NCI-H146 treated with DMSO at 0.1 percent for 48 hours (cell line): Measurements from ENCODE around the gene EEA1.
A peak's percentile ranks its signal among the peaks of the same experiment; 100 is the strongest.

Source experiments
- DNase-seq: peaks from one replicate; lab custom pipeline; 2025; ENCODE audit not compliant: unreplicated experiment; lab: John Stamatoyannopoulos, UW

The EEA1 gene

DNA sequence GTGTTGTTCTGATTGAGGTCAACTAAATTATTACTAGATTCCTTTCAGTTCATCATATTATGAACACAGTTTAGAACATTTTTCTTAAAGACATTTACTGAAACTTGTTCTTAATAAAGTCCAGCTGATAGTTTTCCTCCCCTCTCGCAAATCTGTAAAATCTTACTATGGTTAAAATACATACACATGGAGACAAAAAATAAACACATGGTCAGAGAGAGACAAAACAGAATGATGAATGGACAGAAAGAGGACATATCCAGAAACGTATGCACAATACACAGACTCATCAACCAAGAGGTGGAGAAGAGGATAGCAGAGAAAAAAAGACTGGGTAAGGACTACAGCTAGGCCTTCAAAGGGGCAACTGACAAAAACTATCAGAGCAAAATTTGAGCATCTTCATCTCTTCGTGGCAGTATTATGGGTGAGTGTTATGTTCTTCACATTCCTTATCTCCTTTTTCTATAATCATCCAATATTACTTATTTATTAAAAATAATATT is 38.4 kb downstream of the EEA1 start:
- no peak for DNase-seq

GRCh38 chr12:92886131-92886530 is 43.0 kb downstream of the EEA1 start:
- DNase-seq: no peak

DNA sequence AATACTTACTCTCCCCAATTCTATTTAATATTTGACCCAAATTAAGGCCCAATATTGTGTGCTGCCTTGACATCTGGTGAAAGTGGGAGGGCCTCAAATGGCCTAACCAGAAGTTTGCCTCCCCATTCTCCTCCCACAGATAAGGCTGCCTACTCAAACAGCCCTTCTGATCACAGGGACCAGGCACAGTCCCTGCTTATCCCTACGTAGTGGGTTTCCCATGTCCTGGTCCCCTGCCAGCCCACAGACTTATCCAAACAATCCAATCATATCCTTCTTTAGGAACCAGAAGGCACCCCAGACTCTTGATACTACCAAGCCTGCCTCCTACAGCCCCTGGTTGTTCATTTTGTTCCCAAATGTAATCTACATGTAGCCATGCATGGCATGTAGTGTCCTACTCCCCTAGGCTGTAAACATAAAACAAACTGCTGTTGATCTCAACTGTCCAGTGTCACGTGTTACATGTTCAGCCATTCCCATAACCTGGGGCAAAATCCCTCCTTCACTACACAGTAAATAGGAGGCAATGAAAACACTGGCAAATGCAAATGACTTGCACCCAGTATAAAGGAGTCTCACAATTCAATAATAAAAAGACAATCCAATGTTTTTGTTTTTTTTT is 49.3 kb downstream of the EEA1 start:
- DNase-seq: no peak

- DNase-seq: no peak
Observed at GRCh38 chr12:92877904-92878303, 51.2 kb downstream of the EEA1 start.

DNA sequence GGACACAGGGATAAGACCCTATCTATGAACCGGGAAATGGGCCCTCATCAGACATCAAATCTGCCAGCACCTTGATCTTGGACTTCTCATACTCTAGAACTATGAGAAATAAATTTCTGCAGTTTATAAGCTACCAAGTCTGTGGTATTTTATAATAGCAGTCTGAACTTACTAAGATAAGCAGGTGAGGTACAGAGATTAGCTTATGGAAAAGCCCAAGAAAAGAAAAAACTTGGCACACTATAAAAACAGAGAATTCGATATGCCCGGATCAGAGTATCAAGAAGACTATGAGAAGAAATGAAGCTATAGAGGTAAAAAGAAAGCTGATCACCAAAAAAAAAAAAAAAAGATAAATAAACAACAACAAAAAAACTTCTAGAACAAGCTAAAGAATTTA is 52.6 kb downstream of the EEA1 start:
- no peak for DNase-seq

DNA sequence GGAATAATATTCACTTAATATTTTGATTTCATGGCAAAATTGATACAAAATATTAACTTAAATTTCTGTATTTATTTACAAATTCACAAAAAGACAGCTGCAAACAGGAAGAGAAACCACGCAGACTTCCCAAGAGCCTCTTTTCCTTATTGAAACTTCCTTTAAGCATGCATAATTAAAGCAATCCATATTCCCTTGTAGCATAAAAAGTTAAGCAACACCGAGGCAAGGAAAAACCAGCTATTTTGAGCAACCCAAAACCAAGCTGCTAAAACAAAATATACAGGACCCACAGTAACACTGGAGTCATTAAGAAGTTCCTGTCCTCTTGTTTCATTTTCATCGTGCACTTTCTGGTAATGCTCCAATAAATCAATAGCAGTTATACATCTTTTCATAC is 58.0 kb downstream of the EEA1 start:
- DNase-seq: no peak

GRCh38 chr12:92866418-92866817 is 62.7 kb downstream of the EEA1 start:
- no peak for DNase-seq

DNA sequence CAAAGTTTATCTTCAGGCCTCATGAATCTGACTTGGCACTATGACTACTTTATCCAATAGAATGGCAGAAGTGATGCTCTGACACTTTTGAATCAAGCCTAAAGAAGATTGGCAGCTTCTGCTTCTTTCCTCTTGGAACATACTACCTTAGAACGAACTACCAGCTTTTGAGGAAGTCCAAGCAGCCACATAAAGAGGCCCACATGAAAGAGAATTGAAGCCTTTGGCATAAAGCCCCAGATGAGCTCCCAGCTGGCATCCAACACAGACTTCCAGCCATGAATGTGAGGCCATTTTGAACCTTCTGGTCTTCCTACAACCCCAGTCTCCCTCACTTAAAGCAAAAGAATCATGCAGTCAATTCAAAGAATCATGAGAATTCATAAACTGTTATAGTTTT is 65.8 kb downstream of the EEA1 start:
- no peak for DNase-seq

DNA sequence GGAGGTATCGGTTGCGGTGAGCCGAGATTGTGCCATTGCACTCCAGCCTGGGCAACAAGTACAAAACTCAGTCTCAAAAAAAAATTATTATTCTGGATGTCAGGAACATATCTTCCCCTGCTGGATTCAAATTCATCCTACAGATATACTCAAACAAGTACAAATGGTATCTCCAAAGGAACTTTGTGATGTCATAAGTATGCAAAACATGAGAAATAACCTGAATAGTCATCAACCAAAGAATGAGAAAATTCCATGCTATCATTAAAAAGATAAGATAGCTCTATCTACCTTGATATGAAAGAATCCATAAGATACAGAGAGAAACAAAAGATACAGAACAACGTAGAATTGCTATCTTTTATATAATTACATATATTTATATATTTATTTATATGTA is 67.7 kb downstream of the EEA1 start:
- no peak for DNase-seq

- no peak for DNase-seq
Observed at GRCh38 chr12:92860521-92860920, 68.6 kb downstream of the EEA1 start.

DNA sequence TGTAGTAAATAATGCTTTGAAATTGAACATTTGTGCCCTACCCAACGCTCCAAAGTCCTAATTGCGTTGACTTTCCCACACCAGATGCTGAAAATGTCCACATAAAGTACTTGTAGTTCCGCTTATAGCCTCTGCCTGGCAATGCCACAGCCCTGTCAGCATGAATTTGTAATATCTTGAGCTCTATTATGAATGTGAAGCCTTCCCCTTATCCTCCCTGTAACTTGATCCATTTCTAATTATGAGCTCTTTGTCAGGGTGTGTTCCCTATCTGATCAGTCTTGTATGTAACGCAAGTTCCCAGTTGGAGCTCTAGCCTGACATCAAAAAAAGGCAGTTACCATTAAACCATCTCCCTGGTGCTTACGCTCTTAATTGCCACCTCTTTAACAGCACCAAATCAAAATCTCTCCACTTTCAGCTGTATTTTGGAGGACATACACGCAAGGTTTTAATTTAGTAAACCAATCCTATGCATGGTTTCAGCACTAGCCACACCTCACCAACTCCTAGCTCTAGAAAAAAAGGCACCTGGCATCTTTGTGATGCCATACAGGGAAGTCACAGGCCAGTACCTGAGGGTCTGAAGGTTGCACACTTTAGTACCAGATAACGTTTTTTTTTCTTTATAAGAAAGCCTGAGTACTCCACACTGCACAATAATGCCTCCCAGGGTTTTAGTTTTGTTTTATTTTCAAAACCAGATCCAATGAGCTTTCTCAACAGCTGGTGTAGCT is 69.3 kb downstream of the EEA1 start:
- DNase-seq: peak; percentile 95

GRCh38 chr12:92857818-92858217 is 71.3 kb downstream of the EEA1 start:
- no peak for DNase-seq

GRCh38 chr12:92854344-92854743 is 74.8 kb downstream of the EEA1 start:
- no peak for DNase-seq

DNA sequence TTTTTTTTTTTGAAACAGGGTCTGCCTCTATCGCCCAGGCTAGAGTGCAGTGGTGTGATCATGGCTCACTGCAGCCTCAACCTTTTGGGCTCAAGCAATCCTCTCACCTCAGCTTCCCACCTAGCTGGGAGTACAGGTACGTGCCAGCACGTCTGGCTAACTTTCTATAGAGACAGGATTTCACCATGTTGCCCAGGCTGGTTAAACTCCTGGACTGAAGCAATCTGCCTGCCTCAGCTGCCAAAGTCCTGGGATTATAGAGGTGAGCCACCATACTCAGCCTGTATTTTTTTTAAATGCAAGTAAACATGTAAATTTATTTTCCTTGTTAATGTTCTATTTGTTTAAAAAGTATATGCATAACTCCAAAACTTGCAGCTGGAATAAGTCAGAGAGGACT is 80.4 kb downstream of the EEA1 start:
- DNase-seq: no peak

DNA sequence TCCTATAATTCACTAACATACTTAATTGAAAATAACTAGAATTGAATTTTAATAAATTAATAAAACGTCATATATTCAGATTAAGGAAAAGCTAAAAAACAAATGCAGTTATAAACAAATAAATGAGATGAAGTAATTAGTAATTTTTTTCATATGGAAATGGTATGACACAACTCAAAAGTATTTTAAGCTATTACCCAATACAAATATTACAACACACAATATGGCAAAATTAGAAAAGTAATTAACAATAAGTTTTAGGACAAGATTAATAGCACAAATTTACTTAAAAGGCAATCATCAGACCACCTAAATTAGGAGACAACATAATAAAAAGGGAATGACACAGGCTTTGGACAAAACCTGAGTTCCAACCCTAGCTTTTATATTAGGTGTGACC is 81.7 kb downstream of the EEA1 start:
- DNase-seq: no peak

DNA sequence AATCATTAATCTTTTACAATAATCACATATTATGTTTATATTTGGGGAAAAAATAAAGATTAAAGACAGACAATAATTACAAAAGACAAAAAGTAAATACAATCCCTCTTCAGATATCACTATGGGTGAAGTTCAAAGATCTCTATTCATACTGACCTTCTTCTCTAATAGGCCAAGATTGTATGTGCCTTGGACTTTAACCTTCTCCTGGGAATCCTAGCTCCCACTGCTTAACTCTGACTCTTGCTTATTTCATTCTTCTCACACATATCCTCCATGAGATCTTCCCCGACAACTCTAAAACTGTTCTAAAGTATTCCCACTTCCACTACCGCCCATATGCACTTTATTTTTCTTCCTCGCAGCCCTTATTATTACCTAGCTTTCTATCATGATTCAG is 83.8 kb downstream of the EEA1 start:
- DNase-seq: no peak

GRCh38 chr12:92844151-92844763 is 84.8 kb downstream of the EEA1 start:
- DNase-seq: no peak

- no peak for DNase-seq
Observed at GRCh38 chr12:92829686-92830282, 99.3 kb downstream of the EEA1 start.

DNA sequence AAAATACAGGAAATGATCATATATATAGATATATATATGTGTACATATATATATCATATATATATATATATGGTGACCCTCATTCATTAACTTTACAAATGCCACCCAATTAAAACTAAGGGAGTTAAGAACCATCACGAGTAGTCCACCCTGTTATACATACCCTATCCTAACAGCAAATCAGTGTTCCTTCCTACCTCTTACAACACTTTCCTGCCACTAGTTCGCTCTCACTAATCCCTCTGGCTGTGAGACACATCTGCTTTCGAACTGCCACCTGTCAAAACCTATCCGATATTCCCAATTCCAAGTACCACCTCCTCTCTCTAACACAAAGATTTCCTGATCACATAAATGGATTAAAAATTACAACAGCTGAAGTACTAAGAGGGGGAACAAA is 100.5 kb downstream of the EEA1 start:
- DNase-seq: no peak

DNA sequence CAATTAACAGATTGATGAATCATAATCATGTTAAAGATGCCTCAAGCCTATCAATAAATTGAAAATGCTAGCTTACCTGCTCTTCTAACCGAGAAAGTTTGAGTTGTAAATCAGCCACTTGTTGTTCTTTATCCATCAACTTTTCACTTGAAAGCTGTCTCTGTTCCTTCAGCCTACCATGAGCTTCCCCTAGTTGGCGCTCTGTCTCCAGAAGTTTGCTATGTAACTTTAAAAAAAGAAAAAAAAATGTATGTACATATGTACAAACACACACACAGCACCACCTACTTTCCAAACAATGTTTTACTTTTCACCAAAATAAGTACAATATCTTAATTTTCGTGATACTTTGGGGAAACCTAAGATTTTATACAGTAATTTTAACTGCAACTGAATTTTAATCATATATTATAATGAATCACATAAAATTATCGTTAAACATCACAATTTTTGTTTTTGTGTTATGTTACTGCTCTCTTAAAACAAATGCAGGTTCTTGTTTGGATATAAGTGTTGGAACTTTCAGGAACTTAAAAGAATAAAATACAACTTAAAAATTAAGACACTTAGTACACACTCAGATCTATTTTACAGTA is 101.2 kb downstream of the EEA1 start:
- DNase-seq: no peak

GRCh38 chr12:92821142-92821541 is 108.0 kb downstream of the EEA1 start:
- no peak for DNase-seq

GRCh38 chr12:92814584-92814983 is 114.5 kb downstream of the EEA1 start:
- no peak for DNase-seq
